H9 (cell line): Measurements from ENCODE around the gene NUMA1. TPM values are rescaled to one million over a fixed set of nuclear protein-coding genes. Genes with fewer than 3 reads are reported as not detected.

Experiments used
- DNase-seq: peaks from one replicate; pipeline ENCODE4 v3.0.0-alpha.2; 2017
- H2AFZ ChIP-seq: one replicate; pipeline ENCODE4 v1.6.1; 2013; ENCODE audit warnings: mild to moderate bottlenecking, low read length, control low read depth, moderate library complexity
- H2AK5ac ChIP-seq: 2 replicates; pipeline ENCODE4 v1.6.1; 2013; ENCODE audit warnings: low read length, control low read depth, mixed read lengths; ENCODE audit not compliant: insufficient read length
- H2BK120ac ChIP-seq: one replicate; pipeline ENCODE4 v1.6.1; 2013; ENCODE audit warnings: low read depth, mild to moderate bottlenecking, low read length, control low read depth, inconsistent platforms; ENCODE audit not compliant: poor library complexity, severe bottlenecking
- H2BK12ac ChIP-seq: 2 replicates; pipeline ENCODE4 v1.6.1; 2013; ENCODE audit warnings: low read length, control low read depth, mixed read lengths, low read depth; ENCODE audit not compliant: insufficient read length
- H2BK15ac ChIP-seq: 2 replicates; pipeline ENCODE4 v1.6.1; 2013; ENCODE audit warnings: low read depth, low read length, control low read depth
- H2BK20ac ChIP-seq: one replicate; pipeline ENCODE4 v1.6.1; 2013; ENCODE audit warnings: low read depth, mild to moderate bottlenecking, low read length, control low read depth, inconsistent platforms; ENCODE audit not compliant: poor library complexity, severe bottlenecking
- H2BK5ac ChIP-seq: 2 replicates; pipeline ENCODE4 v1.6.1; 2013; ENCODE audit warnings: low read length, control low read depth, mixed read lengths; ENCODE audit not compliant: insufficient read length
- H3K14ac ChIP-seq: 2 replicates; pipeline ENCODE4 v1.6.1; 2013; ENCODE audit warnings: low read length, control low read depth; ENCODE audit not compliant: insufficient read depth
- H3K18ac ChIP-seq: 2 replicates; pipeline ENCODE4 v1.6.1; 2013; ENCODE audit warnings: low read depth, mild to moderate bottlenecking, mixed read lengths, low read length, control low read depth; ENCODE audit not compliant: insufficient read length
- H3K23ac ChIP-seq: 2 replicates; pipeline ENCODE4 v1.6.1; 2013; ENCODE audit warnings: low read length, control low read depth, mixed read lengths, low read depth; ENCODE audit not compliant: insufficient read length
- H3K23me2 ChIP-seq: 2 replicates; pipeline ENCODE4 v1.6.1; 2013; ENCODE audit warnings: low read depth, mild to moderate bottlenecking, mixed read lengths, low read length, control low read depth; ENCODE audit not compliant: insufficient read length, poor library complexity, severe bottlenecking
- H3K27ac ChIP-seq: 2 replicates; pipeline ENCODE4 v1.5.1; 2013; ENCODE audit warnings: low read length, control low read depth, mixed read lengths, low read depth; ENCODE audit not compliant: insufficient read length
- H3K27me3 ChIP-seq: 2 replicates; pipeline ENCODE4 v1.6.1; 2013; ENCODE audit warnings: low read length, control low read depth, inconsistent platforms; ENCODE audit not compliant: insufficient read depth
- H3K4ac ChIP-seq: 2 replicates; pipeline ENCODE4 v1.6.1; 2013; ENCODE audit warnings: low read depth, mild to moderate bottlenecking, control low read depth, inconsistent platforms, low read length, moderate library complexity
- H3K4me1 ChIP-seq: 2 replicates; pipeline ENCODE4 v1.6.1; 2013; ENCODE audit warnings: low read length, control low read depth, inconsistent platforms; ENCODE audit not compliant: insufficient read depth
- H3K4me2 ChIP-seq: 2 replicates; pipeline ENCODE4 v1.6.1; 2013; ENCODE audit warnings: low read length, control low read depth, mixed read lengths; ENCODE audit not compliant: insufficient read length, insufficient read depth
- H3K56ac ChIP-seq: 2 replicates; pipeline ENCODE4 v1.6.1; 2013; ENCODE audit warnings: low read depth, mild to moderate bottlenecking, mixed read lengths, low read length, control low read depth; ENCODE audit not compliant: insufficient read length
- H3K79me1 ChIP-seq: 2 replicates; pipeline ENCODE4 v1.6.1; 2013; ENCODE audit warnings: low read depth, mild to moderate bottlenecking, moderate library complexity, low read length, control low read depth, inconsistent platforms; ENCODE audit not compliant: insufficient read depth, poor library complexity, severe bottlenecking
- H3K79me2 ChIP-seq: 2 replicates; pipeline ENCODE4 v1.6.1; 2013; ENCODE audit warnings: low read length, control low read depth, inconsistent platforms; ENCODE audit not compliant: insufficient read depth
- H3K9ac ChIP-seq: 2 replicates; pipeline ENCODE4 v1.6.1; 2013; ENCODE audit warnings: low read length, control low read depth, mixed read lengths; ENCODE audit not compliant: insufficient read length; ENCODE audit errors: extremely low read depth
- H3K9me3 ChIP-seq: one replicate; pipeline ENCODE4 v1.6.1; 2013; ENCODE audit warnings: low read depth, low read length, inconsistent platforms; ENCODE audit not compliant: control insufficient read depth
- H3T11ph ChIP-seq: one replicate; pipeline ENCODE4 v1.6.1; 2013; ENCODE audit warnings: mild to moderate bottlenecking, low read length, control low read depth, inconsistent platforms
- H4K20me1 ChIP-seq: one replicate; pipeline ENCODE4 v1.6.1; 2013; ENCODE audit not compliant: control insufficient read depth, insufficient read length, insufficient read depth
- H4K5ac ChIP-seq: 2 replicates; pipeline ENCODE4 v1.6.1; 2013; ENCODE audit warnings: low read depth, mild to moderate bottlenecking, mixed read lengths, low read length, control low read depth; ENCODE audit not compliant: insufficient read length
- H4K8ac ChIP-seq: replicated peaks from 2 replicates; pipeline ENCODE4 v1.6.1; 2013; ENCODE audit warnings: low read length, control low read depth, mixed read lengths, low read depth; ENCODE audit not compliant: insufficient read length
- H4K91ac ChIP-seq: 2 replicates; pipeline ENCODE4 v1.6.1; 2013; ENCODE audit warnings: low read depth, mild to moderate bottlenecking, moderate library complexity, mixed read lengths, low read length, control low read depth; ENCODE audit not compliant: insufficient read length
- H3K27ac Mint-ChIP-seq, 3 experiments: 2 replicates in 2 of 3; 3 replicates in 1 of 3; pipeline ENCODE4 v1.8.0; 2020 to 2021; ENCODE audit warnings: mixed read lengths in 3 of 3, mild to moderate bottlenecking in 1 of 3, moderate library complexity in 1 of 3
- H3K27me3 Mint-ChIP-seq: 2 replicates; pipeline ENCODE4 v1.8.0; 2021; ENCODE audit warnings: low read depth, mild to moderate bottlenecking, moderate library complexity, mixed read lengths
- H3K36me3 Mint-ChIP-seq, 3 experiments: 2 replicates in 2 of 3; 3 replicates in 1 of 3; pipeline ENCODE4 v1.8.0; 2020 to 2021; ENCODE audit warnings: low read depth in 3 of 3, mixed read lengths in 3 of 3; ENCODE audit not compliant: insufficient read depth in 1 of 3
- H3K4me1 Mint-ChIP-seq, 2 experiments: 2 replicates each; pipeline ENCODE4 v1.8.0; 2020; ENCODE audit warnings: mixed read lengths in 2 of 2
- H3K4me3 Mint-ChIP-seq, 2 experiments: 2 replicates in 1 of 2; 3 replicates in 1 of 2; pipeline ENCODE4 v1.8.0; 2020 to 2021; ENCODE audit warnings: mild to moderate bottlenecking in 2 of 2, mixed read lengths in 2 of 2, moderate library complexity in 1 of 2
- H3K9me3 Mint-ChIP-seq, 2 experiments: 2 replicates in 1 of 2; 3 replicates in 1 of 2; pipeline ENCODE4 v1.8.0; 2020; ENCODE audit warnings: mild to moderate bottlenecking in 2 of 2, mixed read lengths in 2 of 2, moderate library complexity in 1 of 2
- WGBS: extraction: QIAGEN DNeasy Blood & Tissue Kit; methylation state at CpG from one replicate; pipeline ENCODE4 v1.1.7; 2013; ENCODE audit warnings: missing lambda C conversion rate, low lambda C conversion rate, mixed read lengths; ENCODE audit not compliant: insufficient read length; ENCODE audit errors: extremely low coverage; 5-methylcytosine and 5-hydroxymethylcytosine counted together
- total RNA-seq: library from RNA; stranded (reverse); gene quantifications from 2 replicates; pipeline ENCODE4 v1.2.1, GENCODE V29; 2021
- TF ChIP-seq, protein P1 (sequence below): fragments of 200-600 bp; sonication (generic); conservative IDR thresholded peaks from 3 replicates; pipeline ENCODE4 v1.8.0; 2021; ENCODE audit warnings: antibody characterized with exemption, mild to moderate bottlenecking

Gene NUMA1
- total RNA-seq, 1 experiment from 2014 or later = 136 TPM

DNA sequence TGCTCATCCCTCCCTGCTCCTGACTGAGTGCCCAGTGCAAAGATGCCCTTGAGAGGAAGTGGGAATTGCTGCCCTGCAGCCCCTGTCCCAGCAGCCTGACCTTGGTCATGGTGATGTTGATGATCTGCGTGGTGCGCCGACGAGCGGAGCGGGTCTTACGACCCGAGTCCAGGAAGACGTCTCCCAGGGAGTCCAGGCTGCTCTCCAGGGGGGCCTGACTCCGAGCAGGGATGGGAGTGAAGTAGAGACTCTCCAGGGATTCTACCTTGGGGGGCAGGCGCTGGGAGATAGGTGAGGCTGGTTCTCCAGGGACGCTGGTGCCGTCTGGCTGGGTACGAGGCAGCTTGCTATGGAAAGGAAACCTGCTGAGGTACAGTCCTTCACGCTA, 73.3 kb downstream of the NUMA1 start:
- Histone ChIP-seq H3K79me1 (no peaks in the 10 kb centered on the region), H2BK5ac (no peak overlapping the region), H4K20me1 (no peaks in the 10 kb centered on the region), H3K9ac (no peak overlapping the region), H3K18ac (no peak overlapping the region), H3K23me2 (no peaks in the 10 kb centered on the region), H3T11ph (no peak overlapping the region), H3K27me3 (no peaks in the 10 kb centered on the region), H3K4me2 (no peak overlapping the region), H3K4ac (no peak overlapping the region), H2AFZ (no peak overlapping the region), H4K91ac (no peak overlapping the region), H3K79me2 (no peaks in the 10 kb centered on the region), H4K5ac (no peak overlapping the region), H2BK15ac (no peak overlapping the region), H3K56ac (no peak overlapping the region), H3K27ac (no peak overlapping the region), H3K9me3 (no peaks in the 10 kb centered on the region), H4K8ac (no peak overlapping the region), H3K23ac (no peak overlapping the region), H2AK5ac (no peak overlapping the region), H2BK12ac (no peak overlapping the region), H2BK20ac (no peak overlapping the region), H3K4me1 (no peaks in the 10 kb centered on the region), H3K14ac (no peak overlapping the region), H2BK120ac (no peak overlapping the region)
- Mint-ChIP-seq H3K4me1 (no peaks in the 10 kb centered on the region), H3K9me3 (no peaks in the 10 kb centered on the region), H3K36me3 (peaks cover 52 to 92% (median 90%) of the 10 kb centered on the region in 3 experiments), H3K27ac (peak overlapping the region in 1 of 3 experiments; percentile 34; a peak in 2 of 7 replicates), H3K27me3 (peaks cover 7% of the 10 kb centered on the region; the same call in 1 of the 2 replicates), H3K4me3 (no peak overlapping the region)
- WGBS = no CpG with 5 or more reads among the region's 15 CpGs
- DNase-seq = no peak
- TF ChIP-seq, protein P1, sequence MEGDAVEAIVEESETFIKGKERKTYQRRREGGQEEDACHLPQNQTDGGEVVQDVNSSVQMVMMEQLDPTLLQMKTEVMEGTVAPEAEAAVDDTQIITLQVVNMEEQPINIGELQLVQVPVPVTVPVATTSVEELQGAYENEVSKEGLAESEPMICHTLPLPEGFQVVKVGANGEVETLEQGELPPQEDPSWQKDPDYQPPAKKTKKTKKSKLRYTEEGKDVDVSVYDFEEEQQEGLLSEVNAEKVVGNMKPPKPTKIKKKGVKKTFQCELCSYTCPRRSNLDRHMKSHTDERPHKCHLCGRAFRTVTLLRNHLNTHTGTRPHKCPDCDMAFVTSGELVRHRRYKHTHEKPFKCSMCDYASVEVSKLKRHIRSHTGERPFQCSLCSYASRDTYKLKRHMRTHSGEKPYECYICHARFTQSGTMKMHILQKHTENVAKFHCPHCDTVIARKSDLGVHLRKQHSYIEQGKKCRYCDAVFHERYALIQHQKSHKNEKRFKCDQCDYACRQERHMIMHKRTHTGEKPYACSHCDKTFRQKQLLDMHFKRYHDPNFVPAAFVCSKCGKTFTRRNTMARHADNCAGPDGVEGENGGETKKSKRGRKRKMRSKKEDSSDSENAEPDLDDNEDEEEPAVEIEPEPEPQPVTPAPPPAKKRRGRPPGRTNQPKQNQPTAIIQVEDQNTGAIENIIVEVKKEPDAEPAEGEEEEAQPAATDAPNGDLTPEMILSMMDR = no peak
